ENCODE results near the gene SHROOM3. TPM values are rescaled to one million over a fixed set of nuclear protein-coding genes. Genes with fewer than 3 reads are reported as not detected.
A peak's percentile ranks its signal among the peaks of the same experiment; 100 is the strongest.

Gene SHROOM3
- total and polyA plus RNA-seq, 2 donors (not counting 3 experiments of a cell fraction or from before 2014, with no cell fraction given) = 2.7 to 6.7 TPM

DNA sequence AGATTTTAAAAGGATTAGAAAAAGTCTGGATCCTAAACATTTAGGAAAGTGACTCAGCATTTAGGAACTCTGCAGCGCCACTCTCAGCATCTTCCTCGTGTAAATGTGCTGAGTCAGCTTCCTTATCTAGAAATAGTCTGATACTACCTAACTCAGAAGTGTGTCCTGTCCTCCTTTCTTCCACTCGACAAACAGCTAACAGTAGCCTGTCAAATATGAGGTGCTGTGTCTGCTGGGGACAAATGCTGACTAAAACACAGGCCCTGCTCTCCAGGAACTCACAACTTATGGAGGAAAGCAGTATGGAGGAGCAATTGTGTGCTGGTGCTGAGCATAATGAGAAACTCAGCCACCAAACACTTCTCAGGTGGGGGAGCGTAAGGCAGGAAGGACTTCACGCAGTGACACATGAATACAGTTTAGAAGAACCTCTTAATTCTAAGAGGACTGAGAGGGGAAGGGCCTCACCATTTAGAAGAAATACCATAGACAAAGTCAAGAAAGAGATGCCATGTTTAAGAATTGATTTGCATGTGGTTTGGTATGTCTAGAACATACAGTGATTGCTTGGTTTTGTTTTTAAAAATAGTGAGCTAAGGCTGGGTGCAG, 337.6 kb downstream of the SHROOM3 start:
- POLR2A ChIA-PET = no interaction called here
- peak overlapping the region; percentile 30 for H3K4me2 ChIP-seq (ENCODE audit: insufficient read depth, low read length)
- dilution Hi-C loops (cut with MboI; ENCODE audit: extremely low pct_ligation_motif_present, low sequenced_read_pairs) = no loop called here

More for the DNA sequence above, 337.6 kb downstream of the SHROOM3 start:
- Histone ChIP-seq H3K27ac (ENCODE audit: insufficient read depth, low read depth, low read length) (peak overlapping the region; percentile 57), H3K9me1 (replicated peaks; ENCODE audit: control insufficient read depth, extremely low read depth, insufficient read depth, low read length) (no peaks in the 10 kb centered on the region), H3K4me3 (replicated peaks in 1 of 3; ENCODE audit: insufficient read depth in 1 of 3, low read depth in 1 of 3, low read length in 3 of 3) (no peak overlapping the region), H4K20me1 (replicated peaks; ENCODE audit: control insufficient read depth, extremely low read depth, insufficient read depth, low read length) (no peaks in the 10 kb centered on the region), H3K9ac (replicated peaks; ENCODE audit: extremely low read depth, insufficient read depth, low read length) (no peak overlapping the region), H3K36me3 (ENCODE audit: control insufficient read depth in 2 of 2, extremely low read depth in 1 of 2, insufficient read depth in 2 of 2, low read length in 2 of 2) (peaks cover 0 to 6% of the 10 kb centered on the region in 2 experiments), H2AFZ (ENCODE audit: low read depth, low read length) (peak overlapping the region; percentile 58), H3K9me3 (replicated peaks; ENCODE audit: control insufficient read depth, insufficient read depth, low read length) (no peaks in the 10 kb centered on the region), H3K27me3 (ENCODE audit: control insufficient read depth in 2 of 2, insufficient read depth in 2 of 2, low read length in 2 of 2) (no peaks in the 10 kb centered on the region), H3K79me2 (ENCODE audit: control insufficient read depth, insufficient read depth, low read length) (no peaks in the 10 kb centered on the region), H3K4me1 (ENCODE audit: control insufficient read depth, extremely low read depth, insufficient read depth, low read length) (peaks cover 10% of the 10 kb centered on the region)
- TF ChIP-seq, protein P1, sequence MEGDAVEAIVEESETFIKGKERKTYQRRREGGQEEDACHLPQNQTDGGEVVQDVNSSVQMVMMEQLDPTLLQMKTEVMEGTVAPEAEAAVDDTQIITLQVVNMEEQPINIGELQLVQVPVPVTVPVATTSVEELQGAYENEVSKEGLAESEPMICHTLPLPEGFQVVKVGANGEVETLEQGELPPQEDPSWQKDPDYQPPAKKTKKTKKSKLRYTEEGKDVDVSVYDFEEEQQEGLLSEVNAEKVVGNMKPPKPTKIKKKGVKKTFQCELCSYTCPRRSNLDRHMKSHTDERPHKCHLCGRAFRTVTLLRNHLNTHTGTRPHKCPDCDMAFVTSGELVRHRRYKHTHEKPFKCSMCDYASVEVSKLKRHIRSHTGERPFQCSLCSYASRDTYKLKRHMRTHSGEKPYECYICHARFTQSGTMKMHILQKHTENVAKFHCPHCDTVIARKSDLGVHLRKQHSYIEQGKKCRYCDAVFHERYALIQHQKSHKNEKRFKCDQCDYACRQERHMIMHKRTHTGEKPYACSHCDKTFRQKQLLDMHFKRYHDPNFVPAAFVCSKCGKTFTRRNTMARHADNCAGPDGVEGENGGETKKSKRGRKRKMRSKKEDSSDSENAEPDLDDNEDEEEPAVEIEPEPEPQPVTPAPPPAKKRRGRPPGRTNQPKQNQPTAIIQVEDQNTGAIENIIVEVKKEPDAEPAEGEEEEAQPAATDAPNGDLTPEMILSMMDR (IDR thresholded peaks at IDR 0.05; ENCODE audit: extremely low read depth in 1 of 2, insufficient read depth in 1 of 2, low read depth in 1 of 2, low read length in 2 of 2) = no peak
- TF ChIP-seq POLR2A (IDR thresholded peaks at IDR 0.05; ENCODE audit: low read depth, low read length) (no peak), JUN (IDR thresholded peaks at IDR 0.05; ENCODE audit: borderline replicate concordance, insufficient read depth, insufficient read length, low read depth) (peak; percentile 30), POLR2AphosphoS5 (IDR thresholded peaks at IDR 0.05; ENCODE audit: insufficient read depth, low read depth, low read length) (no peak), FOS (IDR thresholded peaks at IDR 0.05; ENCODE audit: borderline replicate concordance, insufficient read depth, low read length) (peak; percentile 33)
- intact Hi-C loops (cut with micrococcal nuclease) = loop anchor here (5.0 kb wide), 1 partner anchor 110 kb away; no protein-coding TSS in a partner anchor
- no TSS peak for BruUV-seq (replicated peaks)
- FAIRE-seq = peak; percentile 59
- CTCF ChIA-PET = interaction anchor here (1.0 kb wide), 1 partner anchor 12 kb away, joined by 3 read pairs; no protein-coding TSS in a partner anchor
- DNase-seq (ENCODE audit: low read depth, low spot score) = peak; percentile 41

Data from endothelial cell of umbilical vein (primary cell).